ENCODE measurements around the gene NLRP1.

The NLRP1 gene

GRCh38 chr17:5506307-5506706 lies 78.0 kb downstream of the NLRP1 start:
- no peak for DNase-seq
- Mint-ChIP-seq H3K27me3 (ENCODE audit: low read depth, poor library complexity) (peaks cover 22% of the 10 kb centered on the region), H3K27ac (no peak overlapping the region), H3K4me1 (peaks cover 38% of the 10 kb centered on the region), H3K4me3 (no peak overlapping the region), H3K9me3 (no peaks in the 10 kb centered on the region), H3K36me3 (ENCODE audit: low read depth) (no peaks in the 10 kb centered on the region)
- TF ChIP-seq, protein P1, sequence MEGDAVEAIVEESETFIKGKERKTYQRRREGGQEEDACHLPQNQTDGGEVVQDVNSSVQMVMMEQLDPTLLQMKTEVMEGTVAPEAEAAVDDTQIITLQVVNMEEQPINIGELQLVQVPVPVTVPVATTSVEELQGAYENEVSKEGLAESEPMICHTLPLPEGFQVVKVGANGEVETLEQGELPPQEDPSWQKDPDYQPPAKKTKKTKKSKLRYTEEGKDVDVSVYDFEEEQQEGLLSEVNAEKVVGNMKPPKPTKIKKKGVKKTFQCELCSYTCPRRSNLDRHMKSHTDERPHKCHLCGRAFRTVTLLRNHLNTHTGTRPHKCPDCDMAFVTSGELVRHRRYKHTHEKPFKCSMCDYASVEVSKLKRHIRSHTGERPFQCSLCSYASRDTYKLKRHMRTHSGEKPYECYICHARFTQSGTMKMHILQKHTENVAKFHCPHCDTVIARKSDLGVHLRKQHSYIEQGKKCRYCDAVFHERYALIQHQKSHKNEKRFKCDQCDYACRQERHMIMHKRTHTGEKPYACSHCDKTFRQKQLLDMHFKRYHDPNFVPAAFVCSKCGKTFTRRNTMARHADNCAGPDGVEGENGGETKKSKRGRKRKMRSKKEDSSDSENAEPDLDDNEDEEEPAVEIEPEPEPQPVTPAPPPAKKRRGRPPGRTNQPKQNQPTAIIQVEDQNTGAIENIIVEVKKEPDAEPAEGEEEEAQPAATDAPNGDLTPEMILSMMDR (IDR thresholded peaks at IDR 0.05), result no peak

DNA sequence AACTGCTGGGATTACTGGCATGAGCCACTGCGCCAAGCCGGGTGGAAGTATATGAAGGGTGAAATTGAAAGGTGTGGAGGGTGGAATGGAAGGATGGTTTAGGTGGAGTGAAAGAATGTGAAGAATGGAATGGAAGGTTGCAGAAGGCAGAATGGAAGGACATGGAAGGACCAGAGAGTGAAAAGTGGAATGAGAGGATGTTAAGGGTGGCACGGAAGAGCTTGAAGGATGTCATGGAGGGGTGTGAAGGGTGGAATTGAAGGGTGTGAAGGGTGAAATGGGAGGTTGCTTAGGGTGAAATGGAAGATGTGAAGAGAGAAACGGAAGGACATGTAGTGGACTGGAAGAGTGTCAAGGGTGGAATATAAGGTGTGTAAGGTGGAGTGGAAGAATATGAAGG lies 81.8 kb downstream of the NLRP1 start:
- TF ChIP-seq, protein P1 (IDR thresholded peaks at IDR 0.05), result no peak
- H3K4me3 Mint-ChIP-seq, result no peak overlapping the region
- no peak for DNase-seq
- peaks cover 5% of the 10 kb centered on the region for H3K9me3 Mint-ChIP-seq
- H3K27ac Mint-ChIP-seq, result no peak overlapping the region
- peaks cover 35% of the 10 kb centered on the region for H3K4me1 Mint-ChIP-seq
- peaks cover 14% of the 10 kb centered on the region for H3K36me3 Mint-ChIP-seq (ENCODE audit: low read depth)
- peaks cover 48% of the 10 kb centered on the region for H3K27me3 Mint-ChIP-seq (ENCODE audit: low read depth, poor library complexity)

- Mint-ChIP-seq H3K36me3 (ENCODE audit: low read depth) (peaks cover 14% of the 10 kb centered on the region), H3K27ac (no peak overlapping the region), H3K27me3 (ENCODE audit: low read depth, poor library complexity) (peaks cover 56% of the 10 kb centered on the region), H3K4me3 (peak overlapping the region; percentile 73), H3K9me3 (peaks cover 9% of the 10 kb centered on the region), H3K4me1 (peaks cover 35% of the 10 kb centered on the region)
- TF ChIP-seq, protein P1 (IDR thresholded peaks at IDR 0.05), result no peak
- DNase-seq, result no peak
Observed at GRCh38 chr17:5501685-5502084, 82.6 kb downstream of the NLRP1 start.

DNA sequence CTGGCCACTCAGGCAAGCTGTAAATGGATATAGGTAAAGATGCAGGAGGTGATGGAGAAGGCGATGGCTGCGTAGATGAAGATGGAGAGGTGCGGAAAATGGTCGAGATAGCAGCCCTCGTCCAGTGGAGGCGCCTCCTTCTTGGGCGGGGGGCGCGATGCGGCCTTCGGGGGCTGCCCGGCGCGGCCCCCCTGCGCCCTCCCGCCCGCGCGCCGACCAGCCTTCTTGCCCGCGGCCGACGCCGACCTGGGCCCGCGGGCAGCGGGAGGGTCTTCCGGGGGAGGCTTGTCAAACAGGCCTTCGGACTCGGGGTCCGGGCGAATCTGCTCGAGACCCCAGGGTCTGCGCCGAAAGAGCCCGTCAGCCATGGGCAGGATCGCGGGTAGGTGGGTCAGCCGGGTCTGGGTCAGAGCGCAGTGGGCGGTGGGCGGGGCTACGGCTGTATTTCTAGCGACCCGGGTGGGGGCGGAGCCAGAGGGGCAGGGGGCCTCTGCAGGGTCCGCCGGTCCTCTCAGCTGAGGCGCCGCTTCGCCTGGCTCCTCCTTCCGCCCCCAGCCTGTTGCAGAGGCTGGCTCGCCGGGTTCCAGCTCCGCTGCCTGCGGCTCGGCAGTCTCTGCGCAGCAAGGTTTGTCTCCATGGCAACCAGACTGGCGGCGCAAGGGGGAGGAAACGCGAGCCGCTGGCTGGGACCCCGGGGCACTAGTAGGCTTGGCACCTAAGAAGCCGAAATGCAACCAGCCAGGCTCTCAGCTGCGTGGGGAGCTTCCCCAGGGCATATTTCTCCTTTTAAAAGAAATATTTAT lies 83.5 kb downstream of the NLRP1 start:
- Mint-ChIP-seq H3K27me3 (ENCODE audit: low read depth, poor library complexity) (peaks cover 65% of the 10 kb centered on the region), H3K4me1 (peaks cover 33% of the 10 kb centered on the region), H3K27ac (peak overlapping the region; percentile 92), H3K9me3 (peaks cover 9% of the 10 kb centered on the region), H3K4me3 (peak overlapping the region; percentile 99), H3K36me3 (ENCODE audit: low read depth) (peaks cover 14% of the 10 kb centered on the region)
- TF ChIP-seq, protein P1 (IDR thresholded peaks at IDR 0.05), result no peak
- peak; percentile 99 for DNase-seq

DNA sequence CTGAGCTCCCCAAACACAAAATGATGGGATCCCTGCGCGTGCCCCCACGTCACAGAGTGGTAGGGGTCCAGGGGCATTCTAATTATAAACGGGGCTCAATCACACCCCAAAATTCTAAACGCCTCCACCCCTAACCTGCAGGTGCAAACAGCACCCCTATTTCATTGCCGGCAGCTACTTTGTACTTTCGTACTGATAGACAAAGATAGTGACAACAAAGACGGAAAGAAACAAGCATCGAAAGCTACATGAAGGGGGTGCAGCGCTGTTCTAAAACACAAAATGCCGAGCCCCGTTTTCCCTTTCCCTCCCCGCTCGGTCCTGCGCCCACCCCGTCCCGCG lies 84.1 kb downstream of the NLRP1 start:
- peak overlapping the region; percentile 92 for H3K27ac Mint-ChIP-seq

More for the DNA sequence above, 84.1 kb downstream of the NLRP1 start:
- peaks cover 14% of the 10 kb centered on the region for H3K36me3 Mint-ChIP-seq (ENCODE audit: low read depth)
- H3K27me3 Mint-ChIP-seq (ENCODE audit: low read depth, poor library complexity), result peaks cover 71% of the 10 kb centered on the region
- peaks cover 9% of the 10 kb centered on the region for H3K9me3 Mint-ChIP-seq
- DNase-seq, result no peak
- H3K4me1 Mint-ChIP-seq, result peaks cover 29% of the 10 kb centered on the region
- TF ChIP-seq, protein P1 (IDR thresholded peaks at IDR 0.05), result no peak
- H3K4me3 Mint-ChIP-seq, result peak overlapping the region; percentile 99

Measured in nephron progenitor cell (in vitro differentiated cells).